SK-N-SH treated with all-trans-retinoic acid at 6 μM for 48 hours (cell line): Measurements from ENCODE around the gene ELMO1.

Experiments used
- ATAC-seq: fragments of 200-7000 bp; cut with Tn5 transposase; 3 replicates; pipeline ENCODE4 v1.9.1; 2020; ENCODE audit warnings: mild to moderate bottlenecking, moderate library complexity
- ARNTL ChIP-seq: fragments of 450-650 bp; formaldehyde crosslinking; IDR thresholded peaks from 2 replicates; pipeline ENCODE4 v1.5.0; 2020; ENCODE audit warnings: low read depth, mild to moderate bottlenecking, moderate library complexity, borderline replicate concordance
- CREB5 ChIP-seq: fragments of 250-450 bp; sonication (Bioruptor Pico); IDR thresholded peaks from 2 replicates; pipeline ENCODE4 v1.5.1; 2020; ENCODE audit warnings: low read depth, mild to moderate bottlenecking, moderate library complexity
- CSDC2 ChIP-seq: fragments of 250-450 bp; sonication (Bioruptor Pico); IDR thresholded peaks from 2 replicates; pipeline ENCODE4 v1.5.0; 2020; ENCODE audit warnings: mild to moderate bottlenecking, moderate library complexity
- CSRNP3 ChIP-seq: fragments of 250-450 bp; sonication (Bioruptor Pico); IDR thresholded peaks from 2 replicates; pipeline ENCODE4 v1.5.1; 2021; ENCODE audit warnings: mild to moderate bottlenecking, moderate library complexity
- GLIS3 ChIP-seq: fragments of 250-450 bp; sonication (Bioruptor Pico); IDR thresholded peaks from 2 replicates; pipeline ENCODE4 v1.5.0; 2020; ENCODE audit warnings: mild to moderate bottlenecking, moderate library complexity
- ISL1 ChIP-seq: fragments of 250-450 bp; sonication (Bioruptor Pico); IDR thresholded peaks from 2 replicates; pipeline ENCODE4 v2.1.2; 2022; ENCODE audit warnings: mild to moderate bottlenecking, moderate library complexity
- OSR1 ChIP-seq: fragments of 250-450 bp; sonication (Bioruptor Pico); IDR thresholded peaks from 2 replicates; pipeline ENCODE4 v1.8.0; 2022; ENCODE audit warnings: moderate library complexity, mild to moderate bottlenecking, inconsistent platforms
- PATZ1 ChIP-seq: fragments of 250-450 bp; sonication (Bioruptor Pico); IDR thresholded peaks from 2 replicates; pipeline ENCODE4 v1.8.0; 2020; ENCODE audit warnings: mild to moderate bottlenecking, moderate library complexity, borderline replicate concordance
- POU6F1 ChIP-seq: fragments of 250-450 bp; sonication (Bioruptor Pico); IDR thresholded peaks from 2 replicates; pipeline ENCODE4 v1.8.0; 2021; ENCODE audit warnings: low read depth, mild to moderate bottlenecking, moderate library complexity, borderline replicate concordance
- PPARA ChIP-seq: fragments of 250-450 bp; sonication (Bioruptor Pico); IDR thresholded peaks from 2 replicates; pipeline ENCODE4 v1.5.0; 2020; ENCODE audit warnings: mild to moderate bottlenecking, borderline replicate concordance
- RARB ChIP-seq: fragments of 250-450 bp; sonication (Bioruptor Pico); IDR thresholded peaks from 2 replicates; pipeline ENCODE4 v1.8.0; 2021; ENCODE audit warnings: mild to moderate bottlenecking, moderate library complexity
- SNAI2 ChIP-seq: fragments of 250-450 bp; sonication (Bioruptor Pico); IDR thresholded peaks from 2 replicates; pipeline ENCODE4 v1.5.0; 2020; ENCODE audit warnings: mild to moderate bottlenecking, moderate library complexity
- TCF4 ChIP-seq: fragments of 250-450 bp; sonication (Bioruptor Pico); IDR thresholded peaks from 2 replicates; pipeline ENCODE4 v1.8.0; 2021; ENCODE audit warnings: mild to moderate bottlenecking, moderate library complexity, borderline replicate concordance
- TOX ChIP-seq: fragments of 250-450 bp; sonication (Bioruptor Pico); IDR thresholded peaks from 2 replicates; pipeline ENCODE4 v1.8.0; 2021; ENCODE audit warnings: mild to moderate bottlenecking, moderate library complexity, borderline replicate concordance
- ZC3H10 ChIP-seq: fragments of 250-450 bp; sonication (Bioruptor Pico); IDR thresholded peaks from 2 replicates; pipeline ENCODE4 v1.5.1; 2021; ENCODE audit warnings: mild to moderate bottlenecking, moderate library complexity
- ZFP3 ChIP-seq: fragments of 250-450 bp; sonication (Bioruptor Pico); IDR thresholded peaks from 2 replicates; pipeline ENCODE4 v1.5.0; 2020; ENCODE audit warnings: mild to moderate bottlenecking, moderate library complexity
- ZFP30 ChIP-seq: fragments of 450-650 bp; formaldehyde crosslinking; IDR thresholded peaks from 2 replicates; pipeline ENCODE4 v1.5.0; 2022; ENCODE audit warnings: mild to moderate bottlenecking, moderate library complexity
- ZNF565 ChIP-seq: fragments of 450-650 bp; formaldehyde crosslinking; conservative IDR thresholded peaks from 2 replicates; pipeline ENCODE4 v1.5.0; 2020; ENCODE audit warnings: low read depth, mild to moderate bottlenecking, moderate library complexity
- ZNF70 ChIP-seq: fragments of 450-650 bp; formaldehyde crosslinking; IDR thresholded peaks from 2 replicates; pipeline ENCODE4 v1.5.0; 2020; ENCODE audit warnings: mild to moderate bottlenecking, moderate library complexity
- TF ChIP-seq, protein P1 (sequence below): fragments of 250-450 bp; sonication (Bioruptor Pico); IDR thresholded peaks from 2 replicates; pipeline ENCODE4 v1.5.0; 2020; ENCODE audit warnings: mild to moderate bottlenecking, moderate library complexity

The ELMO1 gene

DNA sequence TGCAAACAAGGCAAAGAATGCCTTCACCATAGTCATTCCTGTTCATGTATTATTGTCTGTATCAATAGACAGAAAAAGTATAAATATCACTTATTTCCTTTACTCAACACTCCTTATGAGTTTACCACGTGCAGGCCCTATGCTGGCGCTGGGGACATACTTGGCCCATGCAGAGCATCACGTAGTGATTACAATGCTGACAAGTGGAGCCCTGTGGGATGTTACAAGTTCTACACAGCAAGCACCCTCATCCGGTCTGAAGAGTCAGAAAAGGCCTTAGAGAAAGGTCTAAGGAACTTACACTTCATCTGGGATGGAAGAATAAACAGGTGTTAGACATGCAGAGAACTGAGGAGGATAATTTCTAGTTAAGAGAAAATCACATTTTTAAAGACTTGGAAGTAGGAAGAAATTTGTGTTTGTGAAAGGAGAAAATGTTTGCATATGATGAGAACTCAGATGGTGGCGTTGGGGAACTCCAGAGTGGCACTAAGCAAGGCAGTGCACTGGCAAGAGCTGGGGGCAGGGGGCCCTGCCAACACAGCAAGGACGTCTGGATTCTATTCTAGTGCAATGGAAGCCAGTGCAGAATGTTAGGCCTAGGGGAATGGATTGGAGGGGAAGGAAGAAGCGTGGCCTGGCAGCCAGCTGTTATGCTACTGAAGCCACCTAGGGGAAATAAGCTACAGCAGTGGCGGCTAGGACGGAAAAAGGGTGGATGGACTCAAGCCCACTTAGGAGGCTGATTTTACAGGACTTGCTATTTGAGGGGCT, 116.2 kb downstream of the ELMO1 start:
- no peak for ATAC-seq
- no peak for TF ChIP-seq CSDC2 (CRISPR knock-in tag)

DNA sequence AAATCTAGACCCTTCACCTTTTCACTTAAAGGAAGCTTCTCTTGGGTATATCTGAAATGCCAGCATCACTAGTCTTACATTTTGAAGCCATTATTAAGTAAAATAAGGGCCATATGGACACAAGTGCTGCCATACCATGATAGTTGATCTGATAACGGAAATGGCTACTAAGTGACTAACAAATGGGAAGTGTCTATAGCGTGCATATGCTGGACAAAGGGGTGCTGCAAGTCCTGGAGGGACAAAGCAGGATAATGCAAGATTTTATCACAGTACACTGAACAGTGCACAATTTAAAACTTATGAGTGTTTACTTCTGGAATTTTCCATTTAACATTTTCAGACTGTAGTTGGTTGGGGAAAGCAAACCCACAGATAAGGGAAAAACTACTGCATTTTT, 117.9 kb downstream of the ELMO1 start:
- ATAC-seq, result no peak
- no peak for TF ChIP-seq PPARA (CRISPR knock-in tag)
- no peak for TF ChIP-seq GLIS3
- TF ChIP-seq CSDC2 (CRISPR knock-in tag), result no peak
- no peak for TF ChIP-seq ISL1 (CRISPR knock-in tag)
- no peak for TF ChIP-seq ZNF565
- no peak for TF ChIP-seq TOX
- no peak for TF ChIP-seq OSR1
- no peak for TF ChIP-seq POU6F1
- TF ChIP-seq CSRNP3 (CRISPR knock-in tag), result no peak
- no peak for TF ChIP-seq ZFP30 (CRISPR knock-in tag)
- TF ChIP-seq ZNF70, result no peak
- TF ChIP-seq CREB5 (CRISPR knock-in tag), result no peak
- no peak for TF ChIP-seq ZFP3 (CRISPR knock-in tag)
- no peak for TF ChIP-seq RARB (CRISPR knock-in tag)
- no peak for TF ChIP-seq SNAI2 (CRISPR knock-in tag)
- TF ChIP-seq, all 23 proteins: peak for 0

DNA sequence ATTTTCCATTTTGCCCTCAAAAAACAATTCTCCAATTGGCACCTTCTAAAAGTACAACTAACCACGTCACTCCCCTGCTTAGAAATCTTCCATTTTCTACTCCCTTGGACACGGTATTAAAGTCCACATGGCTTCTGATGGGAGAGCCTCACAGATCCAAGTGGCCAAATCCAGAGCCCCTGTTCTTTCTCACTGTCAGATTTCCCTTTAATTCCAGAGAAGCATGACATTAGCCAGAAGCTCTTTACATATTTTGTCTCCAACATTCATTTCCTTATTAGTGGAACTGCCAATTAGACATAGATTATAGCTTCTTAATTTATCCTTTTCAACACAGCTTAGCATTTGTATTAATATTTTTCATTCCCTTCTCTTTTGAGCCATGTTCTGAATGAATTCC, 118.7 kb downstream of the ELMO1 start:
- peak; percentile 26; the same call in 1 of the 2 replicates for TF ChIP-seq ISL1 (CRISPR knock-in tag)
- TF ChIP-seq, protein P1, sequence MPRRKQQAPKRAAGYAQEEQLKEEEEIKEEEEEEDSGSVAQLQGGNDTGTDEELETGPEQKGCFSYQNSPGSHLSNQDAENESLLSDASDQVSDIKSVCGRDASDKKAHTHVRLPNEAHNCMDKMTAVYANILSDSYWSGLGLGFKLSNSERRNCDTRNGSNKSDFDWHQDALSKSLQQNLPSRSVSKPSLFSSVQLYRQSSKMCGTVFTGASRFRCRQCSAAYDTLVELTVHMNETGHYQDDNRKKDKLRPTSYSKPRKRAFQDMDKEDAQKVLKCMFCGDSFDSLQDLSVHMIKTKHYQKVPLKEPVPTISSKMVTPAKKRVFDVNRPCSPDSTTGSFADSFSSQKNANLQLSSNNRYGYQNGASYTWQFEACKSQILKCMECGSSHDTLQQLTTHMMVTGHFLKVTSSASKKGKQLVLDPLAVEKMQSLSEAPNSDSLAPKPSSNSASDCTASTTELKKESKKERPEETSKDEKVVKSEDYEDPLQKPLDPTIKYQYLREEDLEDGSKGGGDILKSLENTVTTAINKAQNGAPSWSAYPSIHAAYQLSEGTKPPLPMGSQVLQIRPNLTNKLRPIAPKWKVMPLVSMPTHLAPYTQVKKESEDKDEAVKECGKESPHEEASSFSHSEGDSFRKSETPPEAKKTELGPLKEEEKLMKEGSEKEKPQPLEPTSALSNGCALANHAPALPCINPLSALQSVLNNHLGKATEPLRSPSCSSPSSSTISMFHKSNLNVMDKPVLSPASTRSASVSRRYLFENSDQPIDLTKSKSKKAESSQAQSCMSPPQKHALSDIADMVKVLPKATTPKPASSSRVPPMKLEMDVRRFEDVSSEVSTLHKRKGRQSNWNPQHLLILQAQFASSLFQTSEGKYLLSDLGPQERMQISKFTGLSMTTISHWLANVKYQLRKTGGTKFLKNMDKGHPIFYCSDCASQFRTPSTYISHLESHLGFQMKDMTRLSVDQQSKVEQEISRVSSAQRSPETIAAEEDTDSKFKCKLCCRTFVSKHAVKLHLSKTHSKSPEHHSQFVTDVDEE, result no peak
- ATAC-seq, result no peak

- ATAC-seq, result no peak
- TF ChIP-seq OSR1 (no peak), PATZ1 (CRISPR knock-in tag) (no peak), ZNF70 (no peak), ARNTL (CRISPR knock-in tag) (no peak), CSRNP3 (CRISPR knock-in tag) (no peak), SNAI2 (CRISPR knock-in tag) (no peak), ZC3H10 (CRISPR knock-in tag) (no peak), PPARA (CRISPR knock-in tag) (no peak), RARB (CRISPR knock-in tag) (no peak), TCF4 (CRISPR knock-in tag) (no peak), CREB5 (CRISPR knock-in tag) (no peak), ISL1 (CRISPR knock-in tag) (no peak)
- TF ChIP-seq, protein P1, result no peak
These were observed 121.4 kb downstream of the ELMO1 start for GRCh38 chr7:37327288-37327687.
